HepG2 (cell line): ENCODE results near the gene HNRNPA2B1. TPM values are rescaled to one million over a fixed set of nuclear protein-coding genes. Genes with fewer than 3 reads are reported as not detected.

ENCODE experiments used
- ATF5 ChIP-seq: sonication (generic); formaldehyde crosslinking; IDR thresholded peaks from 2 replicates; pipeline ENCODE4 v1.4.0; 2020; ENCODE audit warnings: mild to moderate bottlenecking, low read depth, missing genetic modification reagents
- FOXP4 ChIP-seq: sonication (generic); formaldehyde crosslinking; IDR thresholded peaks from 2 replicates; pipeline ENCODE4 v1.4.0; 2020; ENCODE audit warnings: missing genetic modification reagents
- HDAC2 ChIP-seq: sonication (generic); formaldehyde crosslinking; IDR thresholded peaks from 2 replicates; pipeline ENCODE4 v1.4.0; 2020; ENCODE audit warnings: missing genetic modification reagents
- HNF4G ChIP-seq, 2 experiments: sonication (generic) in 1 of 2; formaldehyde crosslinking in 1 of 2; IDR thresholded peaks; 2 replicates each; pipeline versions ENCODE4 v1.4.0 to v1.6.1; 2011 to 2020; ENCODE audit warnings: borderline replicate concordance in 2 of 2, low read depth in 2 of 2, mild to moderate bottlenecking in 2 of 2, low read length in 1 of 2, missing genetic modification reagents in 1 of 2, moderate library complexity in 1 of 2
- KIAA2018 ChIP-seq: sonication (generic); formaldehyde crosslinking; IDR thresholded peaks from 2 replicates; pipeline ENCODE4 v1.5.0; 2020; ENCODE audit warnings: mild to moderate bottlenecking, missing genetic modification reagents, borderline replicate concordance
- MAFG ChIP-seq: sonication (generic); formaldehyde crosslinking; IDR thresholded peaks from 2 replicates; pipeline ENCODE4 v1.5.1; 2020; ENCODE audit warnings: mild to moderate bottlenecking, missing genetic modification reagents
- MEF2D ChIP-seq: sonication (generic); formaldehyde crosslinking; IDR thresholded peaks from 2 replicates; pipeline ENCODE4 v1.5.1; 2020; ENCODE audit warnings: mild to moderate bottlenecking, missing genetic modification reagents
- NBN ChIP-seq: fragments of 450-650 bp; conservative IDR thresholded peaks from 2 replicates; pipeline ENCODE4 v1.6.1; 2017
- NFRKB ChIP-seq: fragments of 450-650 bp; IDR thresholded peaks from 2 replicates; pipeline ENCODE4 v1.6.1; 2017
- TIGD3 ChIP-seq: sonication (generic); formaldehyde crosslinking; IDR thresholded peaks from 2 replicates; pipeline ENCODE4 v1.5.1; 2020; ENCODE audit warnings: mild to moderate bottlenecking, missing genetic modification reagents, borderline replicate concordance
- TOPORS ChIP-seq: sonication (generic); formaldehyde crosslinking; IDR thresholded peaks from 2 replicates; pipeline ENCODE4 v1.8.0; 2023; ENCODE audit warnings: mild to moderate bottlenecking, missing genetic modification reagents
- ZNF136 ChIP-seq: sonication (generic); formaldehyde crosslinking; IDR thresholded peaks from 2 replicates; pipeline ENCODE4 v1.8.1; 2022; ENCODE audit warnings: low read depth, mild to moderate bottlenecking, moderate library complexity, missing genetic modification reagents
- ZNF34 ChIP-seq: sonication (generic); formaldehyde crosslinking; IDR thresholded peaks from 2 replicates; pipeline ENCODE4 v1.4.0; 2020; ENCODE audit warnings: mild to moderate bottlenecking, missing genetic modification reagents, borderline replicate concordance
- ZNF546 ChIP-seq: sonication (generic); formaldehyde crosslinking; conservative IDR thresholded peaks from 2 replicates; pipeline ENCODE4 v1.8.1; 2023; ENCODE audit warnings: mild to moderate bottlenecking, missing genetic modification reagents
- ZNF674 ChIP-seq: sonication (generic); formaldehyde crosslinking; IDR thresholded peaks from 2 replicates; pipeline ENCODE4 v1.5.0; 2020; ENCODE audit warnings: low read depth, mild to moderate bottlenecking, missing genetic modification reagents
- ZNF75D ChIP-seq: sonication (generic); formaldehyde crosslinking; IDR thresholded peaks from 2 replicates; pipeline ENCODE4 v1.8.1; 2023; ENCODE audit warnings: missing genetic modification reagents, mild to moderate bottlenecking, borderline replicate concordance
- polyA plus RNA-seq, 8 experiments: library from polyadenylated mRNA; depleted of rRNA in 3 of 8; stranded (reverse) in 7 of 8; unstranded in 1 of 8; fragments of >200 nt; fragmentation: Illumina TruSeq in 4 of 8; extraction: Trizol in 4 of 8; gene quantifications; 2 replicates each; pipeline versions ENCODE4 v1.2.1 to v1.2.3, GENCODE V29; 2011 to 2016; ENCODE audit warnings: low read depth in 4 of 8, missing spikeins in 1 of 8, mixed read lengths in 1 of 8; ENCODE audit not compliant: insufficient read depth in 1 of 8
- total RNA-seq, 5 experiments: library from RNA; depleted of rRNA; stranded (reverse); fragments of >200 nt; fragmentation: Illumina TruSeq; extraction: Trizol; gene quantifications; 2 replicates each; pipeline ENCODE4 v1.2.3, GENCODE V29; 2016; ENCODE audit warnings: low read depth in 1 of 5

Gene HNRNPA2B1
- total and polyA plus RNA-seq, 2 of the 13 experiments (the other 11 are each of a cell fraction or from before 2014, with no cell fraction given): 193 to 412 TPM

GRCh38 chr7:26201247-26202018 is 887 bp upstream of the HNRNPA2B1 start, which contains the start of gene CBX3 (continued):
- peak; percentile 68; the same call in 1 of the 2 replicates for TF ChIP-seq ATF5
- TF ChIP-seq ZNF136 (CRISPR knock-in tag): no peak
- TF ChIP-seq ZNF34: no peak
- TF ChIP-seq ZNF546: no peak
- no peak for TF ChIP-seq TIGD3 (CRISPR knock-in tag)
- no peak for TF ChIP-seq TOPORS
- no peak for TF ChIP-seq HNF4G (IDR thresholded peaks at IDR 0.05; ENCODE audit: borderline replicate concordance, low read depth, low read length)
- TF ChIP-seq HNF4G (CRISPR knock-in tag; IDR thresholded peaks at IDR 0.05; ENCODE audit: borderline replicate concordance, low read depth): no peak
- no peak for TF ChIP-seq NBN
- TF ChIP-seq KIAA2018 (CRISPR knock-in tag): no peak
- TF ChIP-seq ZNF674 (CRISPR knock-in tag): no peak
- TF ChIP-seq NFRKB: no peak
- TF ChIP-seq MEF2D (CRISPR knock-in tag): no peak
- TF ChIP-seq ZNF75D (CRISPR knock-in tag): no peak
- no peak for TF ChIP-seq HDAC2 (CRISPR knock-in tag)
- no peak for TF ChIP-seq FOXP4
- TF ChIP-seq MAFG (CRISPR knock-in tag): no peak
